Measurements from ENCODE around the gene ACSF2. TPM values are rescaled to one million over a fixed set of nuclear protein-coding genes. Genes with fewer than 3 reads are reported as not detected.

The ACSF2 gene
- total RNA-seq, 4 donors from 2014 or later: 40.8 to 121 (median 64.3) TPM

GRCh38 chr17:50432125-50432762, 6.2 kb downstream of the ACSF2 start:
- TF ChIP-seq CTCF (IDR thresholded peaks at IDR 0.05): no peak
- TF ChIP-seq POLR2A (IDR thresholded peaks at IDR 0.05): no peak
- DNase-seq (ENCODE audit: low spot score in 2 of 2): no peak
- WGBS, 2 donors: 88 to 93% methylated on average over 4 of the region's 4 CpGs
- intact Hi-C loops (cut with DNase I; ENCODE audit: low total_unique reads): no loop called here
- H3K4me3 ChIP-seq (ENCODE audit: low read depth, poor library complexity, severe bottlenecking): no peak overlapping the region

GRCh38 chr17:50437409-50437808, 11.4 kb downstream of the ACSF2 start:
- 97 to 98% methylated on average over 4 of the region's 4 CpGs for WGBS, 2 donors
- H3K4me3 ChIP-seq (ENCODE audit: low read depth, poor library complexity, severe bottlenecking): no peak overlapping the region
- TF ChIP-seq POLR2A (IDR thresholded peaks at IDR 0.05) (no peak), CTCF (IDR thresholded peaks at IDR 0.05) (no peak)
- intact Hi-C loops (cut with DNase I; ENCODE audit: low total_unique reads): no loop called here
- no peak for DNase-seq (ENCODE audit: low spot score in 2 of 2)

- 91 to 93% methylated on average over 4 of the region's 4 CpGs for WGBS, 2 donors
- no peak for TF ChIP-seq POLR2A (IDR thresholded peaks at IDR 0.05)
- TF ChIP-seq CTCF (IDR thresholded peaks at IDR 0.05): no peak
- intact Hi-C loops (cut with DNase I; ENCODE audit: low total_unique reads): no loop called here
- no peak overlapping the region for H3K4me3 ChIP-seq (ENCODE audit: low read depth, poor library complexity, severe bottlenecking)
- no peak for DNase-seq (ENCODE audit: low spot score in 2 of 2)
Observed at GRCh38 chr17:50439008-50439407, 13.0 kb downstream of the ACSF2 start.

GRCh38 chr17:50440172-50440837, 14.3 kb downstream of the ACSF2 start:
- no peak for DNase-seq (ENCODE audit: low spot score in 2 of 2)
- H3K4me3 ChIP-seq (ENCODE audit: low read depth, poor library complexity, severe bottlenecking): no peak overlapping the region
- intact Hi-C loops (cut with DNase I; ENCODE audit: low total_unique reads): no loop called here
- WGBS, 2 donors: 69 to 73% methylated on average over 4 of the region's 4 CpGs
- TF ChIP-seq CTCF (IDR thresholded peaks at IDR 0.05): no peak
- TF ChIP-seq POLR2A (IDR thresholded peaks at IDR 0.05): no peak

GRCh38 chr17:50440838-50441829, 15.1 kb downstream of the ACSF2 start:
- no peak overlapping the region for H3K4me3 ChIP-seq (ENCODE audit: low read depth, poor library complexity, severe bottlenecking)
- WGBS, 2 donors: 74 to 76% methylated on average over 10 of the region's 10 CpGs
- DNase-seq (ENCODE audit: low spot score in 2 of 2): no peak
- TF ChIP-seq POLR2A (IDR thresholded peaks at IDR 0.05): no peak
- no peak for TF ChIP-seq CTCF (IDR thresholded peaks at IDR 0.05)
- intact Hi-C loops (cut with DNase I; ENCODE audit: low total_unique reads): no loop called here
